WTC11 (cell line): Measurements from ENCODE around the gene MSL3B.

Source experiments
- ATF1 ChIP-seq: sonication (generic); formaldehyde crosslinking; IDR thresholded peaks from 2 replicates; pipeline ENCODE4 v1.8.1; 2023; ENCODE audit warnings: mild to moderate bottlenecking, moderate library complexity, missing genetic modification reagents
- CBFB ChIP-seq: sonication (generic); formaldehyde crosslinking; IDR thresholded peaks from 2 replicates; pipeline ENCODE4 v1.8.1; 2022; ENCODE audit warnings: mild to moderate bottlenecking, low read depth, missing genetic modification reagents
- CREM ChIP-seq: sonication (generic); formaldehyde crosslinking; IDR thresholded peaks from 2 replicates; pipeline ENCODE4 v1.8.1; 2022; ENCODE audit warnings: mild to moderate bottlenecking, missing genetic modification reagents, moderate library complexity
- FOXK1 ChIP-seq: sonication (generic); formaldehyde crosslinking; IDR thresholded peaks from 2 replicates; pipeline ENCODE4 v1.8.0; 2022; ENCODE audit warnings: mild to moderate bottlenecking, moderate library complexity, missing genetic modification reagents
- FOXP1 ChIP-seq: sonication (generic); formaldehyde crosslinking; IDR thresholded peaks from 2 replicates; pipeline ENCODE4 v1.8.0; 2022; ENCODE audit warnings: missing genetic modification reagents, mild to moderate bottlenecking, moderate library complexity, borderline replicate concordance
- GABPB1 ChIP-seq: sonication (generic); formaldehyde crosslinking; IDR thresholded peaks from 2 replicates; pipeline ENCODE4 v1.8.1; 2023; ENCODE audit warnings: mild to moderate bottlenecking, missing genetic modification reagents
- GTF2I ChIP-seq: fragments of 250-450 bp; sonication (Bioruptor Pico); conservative IDR thresholded peaks from 2 replicates; pipeline ENCODE4 v1.4.0; 2021; ENCODE audit warnings: mild to moderate bottlenecking
- MXD4 ChIP-seq: fragments of 250-450 bp; sonication (Bioruptor Pico); IDR thresholded peaks from 2 replicates; pipeline ENCODE4 v1.8.0; 2021; ENCODE audit warnings: mild to moderate bottlenecking, moderate library complexity, borderline replicate concordance
- MYBL2 ChIP-seq: sonication (generic); formaldehyde crosslinking; IDR thresholded peaks from 2 replicates; pipeline ENCODE4 v1.8.1; 2023; ENCODE audit warnings: mild to moderate bottlenecking, moderate library complexity, missing genetic modification reagents
- RORB ChIP-seq: fragments of 250-450 bp; sonication (Bioruptor Pico); IDR thresholded peaks from 2 replicates; pipeline ENCODE4 v1.9.0; 2021; ENCODE audit warnings: mild to moderate bottlenecking
- SMAD3 ChIP-seq: sonication (generic); formaldehyde crosslinking; IDR thresholded peaks from 2 replicates; pipeline ENCODE4 v1.8.0; 2022; ENCODE audit warnings: missing genetic modification reagents, mild to moderate bottlenecking, borderline replicate concordance
- TP53 ChIP-seq: sonication (generic); formaldehyde crosslinking; IDR thresholded peaks from 2 replicates; pipeline ENCODE4 v1.8.1; 2023; ENCODE audit warnings: mild to moderate bottlenecking, missing genetic modification reagents
- ZNF138 ChIP-seq: sonication (generic); formaldehyde crosslinking; conservative IDR thresholded peaks from 2 replicates; pipeline ENCODE4 v1.8.1; 2022; ENCODE audit warnings: mild to moderate bottlenecking, moderate library complexity, missing genetic modification reagents
- ZNF416 ChIP-seq: fragments of 250-450 bp; sonication (Bioruptor Pico); IDR thresholded peaks from 2 replicates; pipeline ENCODE4 v1.9.0; 2021; ENCODE audit warnings: mild to moderate bottlenecking, inconsistent platforms
- ZNF423 ChIP-seq: fragments of 250-450 bp; sonication (Bioruptor Pico); IDR thresholded peaks from 2 replicates; pipeline ENCODE4 v2.1.2; 2022; ENCODE audit warnings: mild to moderate bottlenecking, moderate library complexity
- TF ChIP-seq, protein P1 (sequence below): sonication (generic); formaldehyde crosslinking; conservative IDR thresholded peaks from 2 replicates; pipeline ENCODE4 v1.8.1; 2023; ENCODE audit warnings: mild to moderate bottlenecking, low read depth, missing genetic modification reagents, moderate library complexity
- TF ChIP-seq, protein P2 (sequence below): sonication (generic); formaldehyde crosslinking; IDR thresholded peaks from 2 replicates; pipeline ENCODE4 v1.8.0; 2022; ENCODE audit warnings: mild to moderate bottlenecking, missing genetic modification reagents
- TF ChIP-seq, protein P3 (sequence below): sonication (generic); formaldehyde crosslinking; IDR thresholded peaks from 2 replicates; pipeline ENCODE4 v1.8.1; 2022; ENCODE audit warnings: mild to moderate bottlenecking, moderate library complexity, missing genetic modification reagents
- TF ChIP-seq, protein P4 (sequence below): sonication (generic); formaldehyde crosslinking; IDR thresholded peaks from 2 replicates; pipeline ENCODE4 v1.8.0; 2023; ENCODE audit warnings: missing genetic modification reagents, mild to moderate bottlenecking, borderline replicate concordance
- TF ChIP-seq, protein P5 (sequence below): sonication (generic); formaldehyde crosslinking; IDR thresholded peaks from 2 replicates; pipeline ENCODE4 v1.8.1; 2022; ENCODE audit warnings: low read depth, mild to moderate bottlenecking, moderate library complexity, missing genetic modification reagents, borderline replicate concordance

Gene MSL3B

DNA sequence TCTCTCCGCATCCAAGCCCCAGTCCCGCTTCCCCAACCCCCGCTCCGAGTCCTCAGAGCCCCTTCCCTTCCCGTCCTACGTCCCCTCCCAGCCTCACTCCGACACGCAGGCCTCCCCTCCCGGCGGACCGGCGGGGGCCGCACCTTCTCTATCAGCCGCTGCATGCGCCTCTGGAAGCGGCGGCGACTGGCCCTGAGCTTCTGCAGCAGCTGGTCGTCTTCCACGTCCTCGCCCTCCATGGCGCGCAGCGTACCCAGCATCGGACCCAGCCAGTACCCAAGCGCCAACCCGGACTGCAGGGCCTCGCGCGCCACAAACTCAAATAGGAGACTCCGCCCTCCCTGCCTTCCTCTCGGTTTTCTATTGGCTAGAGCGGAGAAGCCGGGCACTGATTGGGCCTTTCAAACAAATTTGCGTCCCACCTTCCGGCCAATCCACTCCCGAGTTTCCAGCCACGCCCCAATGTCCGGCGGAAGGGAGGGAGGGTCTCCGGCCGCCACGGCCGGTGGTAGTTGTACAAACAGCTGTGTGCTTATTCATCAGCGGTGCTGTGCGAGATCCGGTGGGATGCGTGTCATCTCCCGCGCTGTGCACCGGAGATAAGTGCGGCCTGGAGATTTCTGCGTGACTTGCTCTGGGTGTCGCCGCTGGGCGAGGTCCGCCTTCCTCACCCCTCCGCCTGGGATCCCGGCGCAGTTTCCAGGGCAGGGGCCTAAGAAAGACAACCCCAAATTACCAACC is 13.8 kb downstream of the MSL3B start, which contains the start of gene HJURP (continued):
- TF ChIP-seq, protein P1, sequence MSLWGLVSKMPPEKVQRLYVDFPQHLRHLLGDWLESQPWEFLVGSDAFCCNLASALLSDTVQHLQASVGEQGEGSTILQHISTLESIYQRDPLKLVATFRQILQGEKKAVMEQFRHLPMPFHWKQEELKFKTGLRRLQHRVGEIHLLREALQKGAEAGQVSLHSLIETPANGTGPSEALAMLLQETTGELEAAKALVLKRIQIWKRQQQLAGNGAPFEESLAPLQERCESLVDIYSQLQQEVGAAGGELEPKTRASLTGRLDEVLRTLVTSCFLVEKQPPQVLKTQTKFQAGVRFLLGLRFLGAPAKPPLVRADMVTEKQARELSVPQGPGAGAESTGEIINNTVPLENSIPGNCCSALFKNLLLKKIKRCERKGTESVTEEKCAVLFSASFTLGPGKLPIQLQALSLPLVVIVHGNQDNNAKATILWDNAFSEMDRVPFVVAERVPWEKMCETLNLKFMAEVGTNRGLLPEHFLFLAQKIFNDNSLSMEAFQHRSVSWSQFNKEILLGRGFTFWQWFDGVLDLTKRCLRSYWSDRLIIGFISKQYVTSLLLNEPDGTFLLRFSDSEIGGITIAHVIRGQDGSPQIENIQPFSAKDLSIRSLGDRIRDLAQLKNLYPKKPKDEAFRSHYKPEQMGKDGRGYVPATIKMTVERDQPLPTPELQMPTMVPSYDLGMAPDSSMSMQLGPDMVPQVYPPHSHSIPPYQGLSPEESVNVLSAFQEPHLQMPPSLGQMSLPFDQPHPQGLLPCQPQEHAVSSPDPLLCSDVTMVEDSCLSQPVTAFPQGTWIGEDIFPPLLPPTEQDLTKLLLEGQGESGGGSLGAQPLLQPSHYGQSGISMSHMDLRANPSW (CRISPR knock-in tag), result 0 out of 2 replicates have a peak, but pooled peaks have one; percentile 72
- TF ChIP-seq CBFB (CRISPR knock-in tag) (peak; percentile 85; the same call in 1 of the 2 replicates), ZNF416 (CRISPR knock-in tag) (0 out of 2 replicates have a peak, but pooled peaks have one; percentile 19), GTF2I (CRISPR knock-in tag) (no peak), TP53 (peak; percentile 91; the same call in 1 of the 2 replicates), SMAD3 (CRISPR knock-in tag) (no peak; the same call in 1 of the 2 replicates), RORB (CRISPR knock-in tag) (no peak), GABPB1 (peak; percentile 92; the same call in 1 of the 2 replicates), MYBL2 (CRISPR knock-in tag) (peak; percentile 99), CREM (CRISPR knock-in tag) (peak; percentile 64; the same call in 1 of the 2 replicates), FOXP1 (CRISPR knock-in tag) (peak; percentile 81), ATF1 (peak; percentile 25; the same call in 1 of the 2 replicates), MXD4 (CRISPR knock-in tag) (no peak), ZNF423 (CRISPR knock-in tag) (no peak), FOXK1 (CRISPR knock-in tag) (peak; percentile 73), ZNF138 (CRISPR knock-in tag) (peak; percentile 58; the same call in 1 of the 2 replicates)
- TF ChIP-seq, protein P2, sequence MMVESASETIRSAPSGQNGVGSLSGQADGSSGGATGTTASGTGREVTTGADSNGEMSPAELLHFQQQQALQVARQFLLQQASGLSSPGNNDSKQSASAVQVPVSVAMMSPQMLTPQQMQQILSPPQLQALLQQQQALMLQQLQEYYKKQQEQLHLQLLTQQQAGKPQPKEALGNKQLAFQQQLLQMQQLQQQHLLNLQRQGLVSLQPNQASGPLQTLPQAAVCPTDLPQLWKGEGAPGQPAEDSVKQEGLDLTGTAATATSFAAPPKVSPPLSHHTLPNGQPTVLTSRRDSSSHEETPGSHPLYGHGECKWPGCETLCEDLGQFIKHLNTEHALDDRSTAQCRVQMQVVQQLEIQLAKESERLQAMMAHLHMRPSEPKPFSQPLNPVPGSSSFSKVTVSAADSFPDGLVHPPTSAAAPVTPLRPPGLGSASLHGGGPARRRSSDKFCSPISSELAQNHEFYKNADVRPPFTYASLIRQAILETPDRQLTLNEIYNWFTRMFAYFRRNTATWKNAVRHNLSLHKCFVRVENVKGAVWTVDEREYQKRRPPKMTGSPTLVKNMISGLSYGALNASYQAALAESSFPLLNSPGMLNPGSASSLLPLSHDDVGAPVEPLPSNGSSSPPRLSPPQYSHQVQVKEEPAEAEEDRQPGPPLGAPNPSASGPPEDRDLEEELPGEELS (CRISPR knock-in tag), result peak; percentile 67; the same call in 1 of the 2 replicates
- TF ChIP-seq, protein P3, sequence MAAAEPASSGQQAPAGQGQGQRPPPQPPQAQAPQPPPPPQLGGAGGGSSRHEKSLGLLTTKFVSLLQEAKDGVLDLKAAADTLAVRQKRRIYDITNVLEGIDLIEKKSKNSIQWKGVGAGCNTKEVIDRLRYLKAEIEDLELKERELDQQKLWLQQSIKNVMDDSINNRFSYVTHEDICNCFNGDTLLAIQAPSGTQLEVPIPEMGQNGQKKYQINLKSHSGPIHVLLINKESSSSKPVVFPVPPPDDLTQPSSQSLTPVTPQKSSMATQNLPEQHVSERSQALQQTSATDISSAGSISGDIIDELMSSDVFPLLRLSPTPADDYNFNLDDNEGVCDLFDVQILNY, result peak; percentile 90
- TF ChIP-seq, protein P4, sequence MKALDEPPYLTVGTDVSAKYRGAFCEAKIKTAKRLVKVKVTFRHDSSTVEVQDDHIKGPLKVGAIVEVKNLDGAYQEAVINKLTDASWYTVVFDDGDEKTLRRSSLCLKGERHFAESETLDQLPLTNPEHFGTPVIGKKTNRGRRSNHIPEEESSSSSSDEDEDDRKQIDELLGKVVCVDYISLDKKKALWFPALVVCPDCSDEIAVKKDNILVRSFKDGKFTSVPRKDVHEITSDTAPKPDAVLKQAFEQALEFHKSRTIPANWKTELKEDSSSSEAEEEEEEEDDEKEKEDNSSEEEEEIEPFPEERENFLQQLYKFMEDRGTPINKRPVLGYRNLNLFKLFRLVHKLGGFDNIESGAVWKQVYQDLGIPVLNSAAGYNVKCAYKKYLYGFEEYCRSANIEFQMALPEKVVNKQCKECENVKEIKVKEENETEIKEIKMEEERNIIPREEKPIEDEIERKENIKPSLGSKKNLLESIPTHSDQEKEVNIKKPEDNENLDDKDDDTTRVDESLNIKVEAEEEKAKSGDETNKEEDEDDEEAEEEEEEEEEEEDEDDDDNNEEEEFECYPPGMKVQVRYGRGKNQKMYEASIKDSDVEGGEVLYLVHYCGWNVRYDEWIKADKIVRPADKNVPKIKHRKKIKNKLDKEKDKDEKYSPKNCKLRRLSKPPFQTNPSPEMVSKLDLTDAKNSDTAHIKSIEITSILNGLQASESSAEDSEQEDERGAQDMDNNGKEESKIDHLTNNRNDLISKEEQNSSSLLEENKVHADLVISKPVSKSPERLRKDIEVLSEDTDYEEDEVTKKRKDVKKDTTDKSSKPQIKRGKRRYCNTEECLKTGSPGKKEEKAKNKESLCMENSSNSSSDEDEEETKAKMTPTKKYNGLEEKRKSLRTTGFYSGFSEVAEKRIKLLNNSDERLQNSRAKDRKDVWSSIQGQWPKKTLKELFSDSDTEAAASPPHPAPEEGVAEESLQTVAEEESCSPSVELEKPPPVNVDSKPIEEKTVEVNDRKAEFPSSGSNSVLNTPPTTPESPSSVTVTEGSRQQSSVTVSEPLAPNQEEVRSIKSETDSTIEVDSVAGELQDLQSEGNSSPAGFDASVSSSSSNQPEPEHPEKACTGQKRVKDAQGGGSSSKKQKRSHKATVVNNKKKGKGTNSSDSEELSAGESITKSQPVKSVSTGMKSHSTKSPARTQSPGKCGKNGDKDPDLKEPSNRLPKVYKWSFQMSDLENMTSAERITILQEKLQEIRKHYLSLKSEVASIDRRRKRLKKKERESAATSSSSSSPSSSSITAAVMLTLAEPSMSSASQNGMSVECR (CRISPR knock-in tag), result peak; percentile 59; the same call in 1 of the 2 replicates
- TF ChIP-seq, protein P5, sequence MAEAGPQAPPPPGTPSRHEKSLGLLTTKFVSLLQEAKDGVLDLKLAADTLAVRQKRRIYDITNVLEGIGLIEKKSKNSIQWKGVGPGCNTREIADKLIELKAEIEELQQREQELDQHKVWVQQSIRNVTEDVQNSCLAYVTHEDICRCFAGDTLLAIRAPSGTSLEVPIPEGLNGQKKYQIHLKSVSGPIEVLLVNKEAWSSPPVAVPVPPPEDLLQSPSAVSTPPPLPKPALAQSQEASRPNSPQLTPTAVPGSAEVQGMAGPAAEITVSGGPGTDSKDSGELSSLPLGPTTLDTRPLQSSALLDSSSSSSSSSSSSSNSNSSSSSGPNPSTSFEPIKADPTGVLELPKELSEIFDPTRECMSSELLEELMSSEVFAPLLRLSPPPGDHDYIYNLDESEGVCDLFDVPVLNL (CRISPR knock-in tag), result peak; percentile 95
